Thyroid gland (tissue), 4 donors: Measurements from ENCODE around the gene FLOT1.

Experiments
- POLR2A ChIP-seq, 2 donors: fragments of 450-650 bp; IDR thresholded peaks; one replicate each; pipeline ENCODE4 v1.6.1; 2017; ENCODE audit warnings: antibody characterized with exemption in 2 of 2, mild to moderate bottlenecking in 2 of 2, moderate library complexity in 1 of 2
- TF ChIP-seq, protein P1 (sequence below), 6 experiments: fragments of 200-600 bp in 3 of 6; fragments of 450-650 bp in 3 of 6; sonication (generic) in 3 of 6; IDR thresholded peaks; one replicate each; pipeline ENCODE4 v1.5.1; 2016 to 2019; ENCODE audit warnings: antibody characterized with exemption in 6 of 6, mild to moderate bottlenecking in 2 of 6, inconsistent platforms in 1 of 6, moderate library complexity in 1 of 6

DNA sequence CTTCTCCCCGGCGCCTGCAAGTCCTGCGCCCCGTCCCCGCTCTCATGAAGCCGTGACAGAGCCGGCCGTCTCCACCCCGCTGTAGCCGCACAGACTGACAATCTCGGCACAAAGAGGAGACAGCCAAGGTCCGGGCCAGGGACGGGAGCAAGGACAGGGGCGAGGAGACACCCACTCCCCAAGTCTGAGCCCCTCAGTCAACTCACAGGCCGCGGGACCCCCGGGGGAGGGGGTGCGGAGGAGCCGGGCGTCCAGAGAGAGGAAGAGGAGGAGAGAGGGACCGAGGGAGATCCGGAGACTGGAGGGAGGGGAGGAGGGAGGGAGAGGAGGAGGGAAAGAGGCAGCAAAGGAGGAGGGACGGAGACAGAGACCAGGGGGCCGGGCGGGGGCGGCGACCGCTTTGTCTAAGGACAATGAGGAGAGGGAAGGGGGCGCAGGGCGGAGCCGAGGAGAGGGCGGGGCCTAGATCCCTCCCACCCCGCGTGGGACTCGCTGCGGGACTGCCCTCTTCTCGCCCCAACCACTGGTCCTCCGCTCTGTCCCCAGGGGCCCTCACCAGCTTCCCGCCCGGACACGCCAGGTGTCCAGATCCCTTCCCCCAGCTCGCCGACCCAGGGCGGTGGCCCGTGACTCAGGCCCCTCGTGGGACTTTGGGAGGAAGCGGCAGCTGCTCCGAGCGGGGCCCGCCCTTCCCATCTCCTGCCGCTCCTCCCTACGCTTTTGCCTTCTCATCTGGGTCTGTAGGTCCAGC lies 55.4 kb downstream of the FLOT1 start:
- TF ChIP-seq, protein P1, sequence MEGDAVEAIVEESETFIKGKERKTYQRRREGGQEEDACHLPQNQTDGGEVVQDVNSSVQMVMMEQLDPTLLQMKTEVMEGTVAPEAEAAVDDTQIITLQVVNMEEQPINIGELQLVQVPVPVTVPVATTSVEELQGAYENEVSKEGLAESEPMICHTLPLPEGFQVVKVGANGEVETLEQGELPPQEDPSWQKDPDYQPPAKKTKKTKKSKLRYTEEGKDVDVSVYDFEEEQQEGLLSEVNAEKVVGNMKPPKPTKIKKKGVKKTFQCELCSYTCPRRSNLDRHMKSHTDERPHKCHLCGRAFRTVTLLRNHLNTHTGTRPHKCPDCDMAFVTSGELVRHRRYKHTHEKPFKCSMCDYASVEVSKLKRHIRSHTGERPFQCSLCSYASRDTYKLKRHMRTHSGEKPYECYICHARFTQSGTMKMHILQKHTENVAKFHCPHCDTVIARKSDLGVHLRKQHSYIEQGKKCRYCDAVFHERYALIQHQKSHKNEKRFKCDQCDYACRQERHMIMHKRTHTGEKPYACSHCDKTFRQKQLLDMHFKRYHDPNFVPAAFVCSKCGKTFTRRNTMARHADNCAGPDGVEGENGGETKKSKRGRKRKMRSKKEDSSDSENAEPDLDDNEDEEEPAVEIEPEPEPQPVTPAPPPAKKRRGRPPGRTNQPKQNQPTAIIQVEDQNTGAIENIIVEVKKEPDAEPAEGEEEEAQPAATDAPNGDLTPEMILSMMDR (IDR thresholded peaks at IDR 0.05), result no peak
- peak in 1 of 2 donors; percentile 40 for TF ChIP-seq POLR2A (IDR thresholded peaks at IDR 0.05)
